Measurements from ENCODE around the gene MAGEB3.
A peak's percentile ranks its signal among the peaks of the same experiment; 100 is the strongest.
"Not testable (repeated sequence)": the region's sequence is repeated elsewhere in the genome, so short reads cannot be mapped to it uniquely, and the experiment has no call there.

Gene MAGEB3, protein sequence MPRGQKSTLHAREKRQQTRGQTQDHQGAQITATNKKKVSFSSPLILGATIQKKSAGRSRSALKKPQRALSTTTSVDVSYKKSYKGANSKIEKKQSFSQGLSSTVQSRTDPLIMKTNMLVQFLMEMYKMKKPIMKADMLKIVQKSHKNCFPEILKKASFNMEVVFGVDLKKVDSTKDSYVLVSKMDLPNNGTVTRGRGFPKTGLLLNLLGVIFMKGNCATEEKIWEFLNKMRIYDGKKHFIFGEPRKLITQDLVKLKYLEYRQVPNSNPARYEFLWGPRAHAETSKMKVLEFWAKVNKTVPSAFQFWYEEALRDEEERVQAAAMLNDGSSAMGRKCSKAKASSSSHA

DNA sequence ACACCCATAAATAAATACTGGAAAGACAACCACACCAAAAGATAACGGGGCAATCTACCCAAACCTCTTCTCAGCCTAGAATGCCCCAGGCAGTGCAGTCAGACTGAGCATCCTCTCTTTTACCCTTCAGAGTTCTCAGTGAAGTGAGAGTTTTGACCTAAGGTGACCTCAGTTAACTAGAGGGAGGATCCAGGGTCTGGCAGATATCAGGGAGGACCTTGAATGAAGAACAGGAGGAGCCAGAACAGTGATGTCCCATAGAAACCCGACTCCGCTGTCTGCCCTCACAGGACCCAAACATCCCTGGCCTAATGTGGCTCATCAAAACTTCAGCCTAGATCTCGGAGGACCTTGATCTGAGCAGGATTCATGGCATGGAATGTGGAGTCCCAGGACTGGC is at the start of gene MAGEB3:
MAGEB3 (plus strand) TSS at position 263 of the 400 bp plus-strand sequence. CDS start 5,268 bp downstream, outside the sequence.
- no peak for DNase-seq

DNA sequence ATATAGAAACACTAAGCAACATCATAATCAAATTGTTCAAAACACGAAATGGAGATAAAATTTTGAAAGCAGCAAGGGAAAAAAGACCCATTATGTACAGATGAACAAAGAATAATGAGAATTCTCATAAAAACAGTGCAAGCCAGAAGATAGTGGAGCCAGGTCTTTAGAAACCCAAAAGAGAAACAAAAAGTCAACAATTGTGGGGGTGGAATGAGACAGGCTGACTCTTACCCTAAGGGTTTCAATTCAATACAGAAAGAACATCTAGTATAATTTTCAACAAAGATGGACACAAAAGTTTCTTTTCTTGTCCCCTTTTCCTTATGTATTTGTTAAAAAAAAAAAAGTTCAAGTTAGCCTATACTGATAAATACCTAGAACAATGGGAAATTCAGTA is 49.1 kb upstream of the MAGEB3 start:
- DNase-seq = no peak

DNA sequence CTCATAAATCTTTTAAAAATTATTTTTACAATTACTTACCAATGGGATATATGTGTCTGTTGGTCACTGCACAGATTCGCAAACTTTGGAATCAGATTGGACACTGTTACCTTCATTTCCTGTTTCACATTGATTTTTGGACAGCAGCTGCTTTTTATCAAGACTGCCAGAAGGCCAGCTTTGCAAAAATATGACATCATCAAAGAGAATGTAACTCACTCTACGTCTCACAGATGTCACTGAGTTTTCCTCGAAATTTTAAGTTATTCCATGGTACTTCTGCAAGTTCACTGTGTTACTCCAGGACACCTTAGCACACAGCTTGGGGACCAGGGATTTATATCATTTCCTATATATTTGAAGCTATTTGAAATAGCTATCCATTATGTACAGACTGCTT is 46.9 kb upstream of the MAGEB3 start:
- DNase-seq = no peak

DNA sequence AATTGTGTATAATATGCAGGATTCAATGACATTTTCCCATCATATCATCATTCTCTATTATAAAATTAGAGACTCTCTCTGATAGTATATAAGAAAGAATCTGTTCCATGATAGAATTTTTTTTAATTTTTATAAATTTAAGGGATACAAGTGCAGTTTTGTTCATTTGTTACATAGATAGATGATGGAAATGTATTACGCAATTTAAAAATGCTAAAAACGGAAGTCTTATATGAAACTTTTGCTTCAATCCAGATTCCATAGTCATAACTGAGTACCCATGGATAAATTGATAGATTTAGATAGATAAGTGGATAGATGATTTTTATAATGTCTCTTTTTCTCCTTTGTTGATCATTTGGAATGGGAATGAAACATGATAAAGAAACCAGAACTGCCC is 40.0 kb upstream of the MAGEB3 start:
- no peak for DNase-seq

DNA sequence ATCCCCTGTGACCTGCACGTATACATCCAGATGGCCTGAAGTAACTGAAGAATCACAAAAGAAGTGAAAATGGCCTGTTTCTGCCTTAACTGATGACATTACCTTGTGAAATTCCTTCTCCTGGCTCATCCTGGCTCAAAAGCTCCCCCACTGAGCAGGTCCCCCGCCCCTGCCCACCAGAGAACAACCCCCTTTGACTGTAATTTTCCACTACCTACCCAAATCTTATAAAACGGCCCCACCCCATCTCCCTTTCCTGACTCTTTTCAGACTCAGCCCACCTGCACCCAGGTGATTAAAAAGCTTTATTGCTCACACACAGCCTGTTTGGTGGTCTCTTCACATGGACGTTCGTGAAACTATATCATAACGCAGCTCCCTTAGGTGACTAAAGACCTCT is 36.5 kb upstream of the MAGEB3 start:
- DNase-seq = not testable (repeated sequence)

DNA sequence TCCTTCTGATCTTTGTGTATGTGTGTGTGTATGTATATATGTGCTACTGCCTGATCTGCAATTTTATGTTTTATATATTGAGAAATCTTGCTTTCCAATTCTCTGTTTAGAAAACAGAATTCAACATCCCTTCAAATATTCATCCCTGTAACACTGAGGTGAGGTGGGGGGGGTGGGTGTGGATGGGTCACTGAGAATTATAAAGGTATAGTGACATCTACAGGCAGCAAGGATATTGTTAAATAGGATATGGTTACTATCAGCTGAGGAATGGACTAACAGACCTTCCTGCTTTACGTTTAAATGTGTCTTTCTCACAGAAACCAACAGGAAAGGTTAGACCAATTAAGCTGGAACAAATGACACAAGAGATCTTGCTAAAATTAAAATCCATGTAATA is 34.1 kb upstream of the MAGEB3 start:
- peak; percentile 19 to 23 for DNase-seq

DNA sequence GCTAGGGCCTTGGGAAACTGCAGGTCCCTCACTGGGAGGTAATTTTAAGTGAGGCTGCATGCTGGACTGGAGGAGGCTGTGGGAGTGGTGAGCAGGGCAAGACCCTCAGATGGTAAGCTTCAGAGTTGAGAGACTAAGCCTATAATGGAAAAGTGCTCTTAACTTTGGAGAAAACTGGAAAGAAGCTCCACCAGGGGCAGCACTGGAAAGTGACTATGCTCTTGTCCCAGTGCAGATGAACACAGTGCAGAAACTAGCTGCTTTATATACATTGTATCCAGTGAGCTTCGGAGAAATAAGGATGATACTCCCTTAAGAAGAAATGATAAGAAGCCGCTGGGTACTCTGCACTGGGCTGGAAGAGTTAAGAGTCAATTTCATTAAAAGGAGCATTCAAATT is 18.3 kb upstream of the MAGEB3 start:
- no peak for DNase-seq

DNA sequence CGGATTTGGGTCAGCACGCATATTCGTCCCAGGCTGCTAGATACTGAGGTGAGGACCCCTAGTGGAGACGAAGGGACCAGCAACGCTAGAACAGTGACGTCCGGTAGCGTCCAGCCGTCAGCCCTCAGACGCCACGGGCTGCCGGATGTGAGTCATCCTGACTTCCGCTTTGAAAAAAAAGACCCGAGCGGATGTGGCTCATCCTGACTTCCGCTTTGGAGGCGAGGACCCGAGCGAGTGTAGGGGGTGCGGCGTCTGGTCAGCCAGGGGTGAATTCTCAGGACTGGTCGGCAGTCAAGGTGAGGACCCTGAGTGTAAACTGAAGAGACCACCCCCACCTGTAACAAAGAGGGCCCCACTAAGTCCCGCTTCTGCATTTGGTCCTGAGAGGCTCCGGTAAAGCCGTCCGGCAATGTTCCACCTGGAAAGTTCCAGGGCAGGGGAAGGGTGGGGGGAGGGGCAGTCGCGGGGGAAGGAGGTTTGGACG is 15.1 kb upstream of the MAGEB3 start, which contains the start of gene MAGEB2:
MAGEB2 (plus strand) TSS at position 207 of the 487 bp plus-strand sequence. CDS start 3,018 bp downstream, outside the sequence.
- peak; percentile 74 to 80 for DNase-seq

DNA sequence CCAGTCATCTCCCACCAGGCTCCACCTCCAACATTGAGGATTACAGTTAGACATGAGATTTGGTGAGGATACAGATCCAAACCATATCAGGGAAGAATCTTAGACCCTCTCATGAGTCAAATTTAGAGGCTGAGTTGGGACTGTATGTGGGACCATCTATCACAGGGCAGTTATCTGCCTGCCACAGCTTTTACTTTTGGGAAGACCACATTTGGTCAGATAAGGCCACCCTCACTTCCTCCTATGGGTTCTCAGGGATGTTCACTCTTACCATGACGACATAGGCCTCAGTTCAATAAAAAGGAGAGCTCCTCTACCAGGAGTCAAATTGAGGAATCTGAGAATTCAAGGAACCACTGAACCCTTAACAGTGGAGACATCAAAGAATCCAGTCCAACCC is 13.0 kb upstream of the MAGEB3 start:
- DNase-seq = no peak

DNA sequence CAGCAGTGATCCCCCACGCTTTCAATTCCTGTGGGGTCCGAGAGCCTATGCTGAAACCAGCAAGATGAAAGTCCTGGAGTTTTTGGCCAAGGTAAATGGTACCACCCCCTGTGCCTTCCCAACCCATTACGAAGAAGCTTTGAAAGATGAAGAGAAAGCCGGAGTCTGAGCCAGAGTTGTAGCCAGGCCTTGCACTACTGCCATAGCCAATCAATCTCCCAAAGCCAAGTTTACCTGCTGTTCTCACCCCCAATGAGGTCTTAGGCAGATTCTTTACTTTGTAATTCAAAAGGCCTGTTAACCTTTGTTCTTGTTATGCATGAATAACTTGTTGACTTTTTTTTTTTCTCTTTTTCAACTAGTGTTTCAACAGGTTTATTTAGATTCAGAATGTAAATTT is 11.1 kb upstream of the MAGEB3 start:
- no peak for DNase-seq

DNA sequence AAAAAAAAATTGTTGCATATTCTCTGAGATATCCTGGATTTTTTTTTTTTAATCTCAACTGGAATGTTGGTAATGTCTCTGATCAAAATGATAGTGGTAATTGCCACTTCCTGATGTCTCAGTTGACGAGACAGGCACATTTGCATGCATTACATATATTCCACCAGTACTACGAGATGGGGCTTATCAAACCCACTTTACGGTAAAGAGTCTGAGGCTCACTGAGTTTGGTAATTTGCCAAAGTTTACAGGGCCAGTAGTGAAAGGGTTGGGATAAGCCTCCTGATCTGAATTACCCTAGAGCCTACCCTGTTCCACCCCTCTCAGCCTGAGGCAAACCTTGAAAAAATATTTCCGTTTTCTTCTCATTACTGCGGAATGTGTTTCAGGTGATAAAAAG is 9.8 kb upstream of the MAGEB3 start:
- DNase-seq = no peak

DNA sequence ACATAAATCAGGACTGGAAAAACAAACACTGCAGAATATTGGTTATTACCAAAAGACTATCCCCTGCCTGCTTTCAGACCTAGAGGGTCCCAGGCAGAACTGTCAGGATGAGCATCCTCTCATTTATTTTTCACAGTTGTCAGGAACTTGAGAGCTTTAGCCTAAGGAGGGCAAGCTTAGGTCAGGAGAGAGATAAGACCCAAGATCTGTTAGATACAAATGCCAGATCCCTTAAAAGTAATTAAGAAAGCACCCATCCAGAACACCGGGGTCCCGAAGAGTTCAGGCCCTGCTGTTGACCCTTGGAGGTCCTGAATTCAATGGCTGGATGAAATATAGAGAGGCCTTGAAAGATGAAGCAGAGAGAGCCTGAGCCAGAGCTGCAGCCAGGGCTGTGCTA is 5.9 kb upstream of the MAGEB3 start:
- DNase-seq = no peak

DNA sequence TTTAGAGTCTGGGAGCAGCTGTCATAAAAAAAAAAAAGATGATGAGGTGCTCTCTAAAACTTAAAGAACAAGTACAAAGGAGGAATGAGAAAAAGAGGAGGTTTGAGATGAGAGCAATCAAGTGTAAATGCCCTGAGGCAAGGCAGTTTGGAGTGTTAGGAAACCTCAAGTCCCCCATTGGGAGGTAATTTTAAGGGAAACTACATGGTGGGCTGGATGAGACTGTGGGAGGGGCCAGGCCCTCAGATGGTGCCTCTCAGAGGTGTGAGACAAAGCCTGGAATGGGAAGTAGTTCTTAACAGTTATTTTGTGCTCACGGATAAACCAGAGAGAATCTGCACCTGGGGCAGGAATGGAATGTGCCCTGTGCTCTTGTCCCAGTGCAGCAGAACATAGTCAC is 1.9 kb upstream of the MAGEB3 start:
- no peak for DNase-seq

DNA sequence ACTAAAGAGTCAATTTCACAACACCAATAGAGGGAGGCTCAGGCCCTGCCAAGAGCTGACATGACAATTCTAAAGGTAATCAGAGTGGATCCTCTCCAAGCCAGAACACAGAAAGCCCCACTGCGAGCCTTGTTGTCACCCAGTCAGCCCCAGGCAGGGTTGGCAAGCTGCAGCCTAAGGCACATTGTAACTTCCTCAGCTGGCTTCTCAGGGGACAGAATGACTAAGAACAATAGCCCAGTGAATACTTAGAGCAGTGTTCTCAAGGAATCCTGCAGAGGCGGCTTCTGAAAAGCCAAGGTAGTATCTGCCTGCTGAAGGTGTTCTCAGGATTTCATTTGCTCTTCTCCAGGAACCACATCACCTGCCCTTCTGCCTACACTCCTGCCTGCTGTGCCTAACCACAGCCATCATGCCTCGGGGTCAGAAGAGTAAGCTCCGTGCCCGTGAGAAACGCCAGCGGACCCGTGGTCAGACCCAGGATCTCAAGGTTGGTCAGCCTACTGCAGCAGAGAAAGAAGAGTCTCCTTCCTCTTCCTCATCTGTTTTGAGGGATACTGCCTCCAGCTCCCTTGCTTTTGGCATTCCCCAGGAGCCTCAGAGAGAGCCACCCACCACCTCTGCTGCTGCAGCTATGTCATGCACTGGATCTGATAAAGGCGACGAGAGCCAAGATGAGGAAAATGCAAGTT is 11.4 kb downstream of the MAGEB3 start, which contains the start of gene MAGEB4:
MAGEB4 (plus strand) TSS at position 277 of the 692 bp plus-strand sequence; CDS start at position 413, 136 bp downstream.
- no peak for DNase-seq

DNA sequence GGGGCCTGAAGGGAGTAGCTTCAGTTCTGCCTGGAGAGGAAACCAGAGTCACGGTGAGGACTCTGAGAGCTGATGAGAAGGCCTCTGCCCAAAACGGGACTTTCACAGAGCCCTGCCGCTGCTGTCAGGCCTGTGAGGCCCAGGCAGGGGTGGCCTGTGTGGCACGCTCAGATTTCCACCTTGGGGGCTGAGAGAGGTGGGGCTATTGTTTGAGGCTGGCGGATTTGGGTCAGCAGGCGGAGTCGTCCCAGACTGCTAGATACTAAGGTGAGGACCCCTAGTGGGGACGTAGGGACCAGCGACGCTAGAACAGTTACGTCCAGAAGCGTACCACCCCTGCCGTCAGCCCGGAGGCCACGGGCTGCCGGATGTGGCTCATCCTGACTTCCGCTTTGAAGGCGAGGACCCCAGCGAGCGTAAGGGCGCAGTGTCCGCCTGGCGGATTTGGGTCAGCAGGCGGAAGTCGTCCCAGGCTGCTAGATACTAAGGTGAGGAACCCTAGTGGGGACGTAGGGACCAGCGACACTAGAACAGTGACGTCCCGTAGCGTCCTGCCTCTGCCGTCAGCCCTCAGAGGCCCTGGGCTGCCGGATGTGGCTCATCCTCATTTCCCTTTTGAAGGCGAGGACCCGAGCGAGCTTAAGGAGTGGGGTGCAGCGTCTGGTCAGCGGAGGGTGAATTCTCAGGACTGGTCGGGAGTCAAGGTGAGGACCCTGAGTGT is 16.5 kb downstream of the MAGEB3 start, which contains the start of gene MAGEB1:
MAGEB1 (plus strand) TSS at position 378 of the 721 bp plus-strand sequence. CDS start 3,348 bp downstream, outside the sequence.
- peak; percentile 6 to 23 for DNase-seq

DNA sequence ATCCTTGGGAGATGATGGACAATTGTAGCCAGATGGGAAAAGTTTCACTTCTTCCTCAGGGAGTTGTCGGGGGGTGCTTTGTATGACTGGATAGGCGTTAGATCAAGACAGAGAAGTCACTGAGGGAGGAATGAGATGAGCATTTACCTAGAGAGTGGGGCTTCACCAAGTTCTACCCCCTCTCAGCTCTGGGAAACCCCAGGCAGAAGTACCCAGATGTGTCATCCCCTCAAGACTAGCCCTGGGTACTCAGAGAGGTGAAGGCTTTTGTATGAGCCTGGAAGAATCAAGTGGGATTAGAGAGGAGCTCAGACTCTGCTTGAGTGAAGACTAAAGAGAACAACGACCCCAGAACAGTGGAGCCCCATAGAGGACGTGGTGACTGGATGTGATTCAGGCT is 18.4 kb downstream of the MAGEB3 start:
- no peak for DNase-seq

DNA sequence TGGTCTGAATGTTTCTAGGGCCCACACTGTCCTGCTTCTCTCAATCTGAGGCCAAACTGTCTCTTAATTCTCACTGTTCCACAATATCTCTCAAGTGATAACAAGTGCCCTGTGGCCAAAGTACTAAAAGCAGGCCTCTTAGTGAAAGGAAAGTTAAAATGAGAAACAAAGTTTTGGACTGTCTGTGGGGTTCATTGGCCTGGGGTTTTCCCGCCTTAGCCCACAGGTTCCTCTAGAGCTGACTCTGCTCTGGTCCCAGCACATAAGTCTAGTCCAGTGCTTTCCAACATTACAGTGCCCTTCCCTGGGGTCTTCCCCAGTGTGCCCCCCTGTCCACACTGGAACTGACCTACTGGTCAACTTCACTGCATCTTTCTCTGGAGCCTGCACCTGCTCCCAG is 22.8 kb downstream of the MAGEB3 start:
- no peak for DNase-seq

DNA sequence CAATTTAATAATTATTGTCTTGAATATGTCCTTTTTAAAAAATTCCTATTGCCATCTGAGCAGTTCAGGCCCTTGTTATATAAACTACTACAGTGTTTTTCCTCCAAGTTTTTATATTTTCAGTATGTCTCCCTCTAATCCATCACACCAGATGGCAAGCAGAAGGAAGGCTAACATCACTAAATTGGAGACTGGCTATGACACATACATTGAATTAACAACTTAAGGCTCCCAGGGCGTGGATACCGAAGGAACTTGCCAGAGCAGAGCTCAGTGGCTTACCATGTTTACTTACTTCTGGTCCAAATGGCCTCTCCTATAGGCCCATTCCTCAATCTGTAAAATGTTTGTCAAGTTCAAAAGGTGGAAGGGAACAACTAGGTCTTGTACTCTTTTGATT is 29.5 kb downstream of the MAGEB3 start:
- DNase-seq = no peak

DNA sequence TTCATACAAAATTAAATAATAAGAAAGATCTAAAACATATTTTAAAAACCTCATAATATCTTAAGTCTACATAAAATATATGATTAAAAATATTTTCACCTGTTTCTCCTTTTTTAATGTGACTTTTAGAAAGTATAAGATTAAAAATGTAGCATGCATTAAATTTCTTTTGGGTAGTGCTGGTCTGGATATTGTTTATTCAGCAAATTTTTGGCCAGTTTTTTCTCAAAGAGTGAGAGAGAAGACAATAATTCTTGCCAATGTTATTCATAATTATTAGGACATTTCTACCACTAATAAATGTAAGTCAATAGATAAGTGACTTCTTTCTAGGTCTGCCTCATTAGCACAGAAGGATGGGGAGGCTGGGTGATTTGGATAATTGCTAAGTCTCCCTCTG is 30.6 kb downstream of the MAGEB3 start:
- DNase-seq = no peak

DNA sequence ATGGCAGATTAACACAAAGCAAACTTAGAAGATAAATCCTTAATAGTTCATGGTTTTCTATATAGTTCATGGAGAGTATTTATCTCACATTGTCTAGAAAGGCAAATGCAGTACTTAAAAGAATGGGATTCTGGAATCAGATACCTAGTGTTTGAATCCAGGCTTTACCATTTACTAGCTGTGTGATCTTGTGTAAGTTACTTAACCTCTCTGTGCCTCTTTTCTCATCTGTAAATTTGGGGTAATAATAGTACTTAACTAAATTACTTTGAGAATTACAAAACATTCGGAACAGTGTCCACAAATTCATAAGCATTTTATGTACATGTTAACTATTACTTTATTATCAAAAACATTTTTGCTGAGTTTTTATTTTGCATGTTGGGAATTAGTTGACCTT is 32.3 kb downstream of the MAGEB3 start:
- no peak for DNase-seq

DNA sequence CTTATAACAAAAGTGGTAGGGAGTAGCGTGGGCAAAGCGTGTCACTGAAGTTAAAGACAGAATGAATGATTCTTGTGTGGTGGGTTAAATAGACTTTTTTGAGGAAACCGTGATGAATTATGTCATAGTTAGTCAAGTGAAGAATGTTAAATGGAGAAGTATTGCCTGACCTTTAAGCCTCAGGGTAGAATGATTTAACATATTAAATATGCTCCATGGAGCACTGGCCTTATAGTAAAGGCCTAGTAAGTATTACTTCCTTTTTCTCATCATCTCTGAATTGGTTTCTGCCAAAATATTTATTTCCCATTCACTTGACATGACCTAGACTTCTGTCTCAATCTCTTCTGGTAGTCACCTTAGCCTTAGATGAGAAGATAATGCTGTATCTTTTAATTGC is 40.2 kb downstream of the MAGEB3 start:
- no peak for DNase-seq

DNA sequence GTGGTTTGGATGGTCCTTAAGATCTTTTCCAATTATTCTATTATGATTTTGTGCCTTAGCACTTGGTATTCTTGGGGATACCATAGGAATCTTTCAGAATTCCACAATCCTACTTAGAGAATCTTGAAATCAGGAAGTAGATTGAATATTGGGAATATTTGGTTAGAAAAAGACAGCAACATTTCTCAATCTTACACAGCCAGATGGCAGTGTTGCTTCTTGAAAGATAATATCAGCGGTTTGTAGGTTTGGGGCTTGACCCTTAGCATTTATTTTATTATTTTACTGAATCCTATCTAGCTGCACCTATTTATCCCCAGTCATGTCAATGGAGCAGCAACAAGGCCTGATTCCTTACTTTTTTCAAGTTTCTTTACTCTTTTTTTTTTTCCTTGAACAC is 45.0 kb downstream of the MAGEB3 start:
- no peak for DNase-seq

DNA sequence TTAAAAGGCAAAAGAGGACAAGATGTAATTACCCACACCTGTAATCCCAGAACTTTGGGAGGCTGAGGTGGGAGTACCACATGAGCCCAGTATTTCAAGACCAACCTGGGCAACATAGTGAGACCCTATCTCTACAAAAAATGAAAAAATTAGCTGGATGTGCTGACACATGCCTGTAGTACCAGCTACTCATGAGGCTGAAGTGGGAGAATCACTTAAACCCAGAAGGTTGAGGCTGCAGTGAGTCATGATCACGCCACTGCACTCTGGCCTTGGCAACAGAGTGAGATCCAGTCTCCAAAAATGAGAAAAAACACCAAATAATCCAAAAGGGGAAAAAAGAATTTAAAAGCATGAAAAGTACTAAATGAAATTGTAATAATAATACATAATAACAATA is 47.9 kb downstream of the MAGEB3 start:
- DNase-seq = no peak
